Adipose tissue (tissue), 3 donors: ENCODE data around the gene ATP8B4. TPM values are rescaled to one million over a fixed set of nuclear protein-coding genes. Genes with fewer than 3 reads are reported as not detected.

Experiments
- H3K27ac ChIP-seq: one replicate; pipeline ENCODE4 v1.5.1; 2013; ENCODE audit warnings: low read depth, low read length
- WGBS, 3 donors: extraction: QIAGEN DNeasy Blood & Tissue Kit; methylation state at CpG; one replicate each; pipeline ENCODE4 v1.1.7; 2013; 5-methylcytosine and 5-hydroxymethylcytosine counted together
- polyA plus RNA-seq, 3 donors: library from polyadenylated mRNA; stranded (reverse); fragments of 200-250 nt; gene quantifications; one replicate each; pipeline ENCODE4 v1.2.3, GENCODE V29; 2013
- donor health status: healthy with polysubstance abuse.
- donor health status: Bipolar disorder and iron deficiency.
- donor health status: healthy.

The ATP8B4 gene
- polyA plus RNA-seq, 3 donors, result 0.90 to 7.3 (median 5.5) TPM

DNA sequence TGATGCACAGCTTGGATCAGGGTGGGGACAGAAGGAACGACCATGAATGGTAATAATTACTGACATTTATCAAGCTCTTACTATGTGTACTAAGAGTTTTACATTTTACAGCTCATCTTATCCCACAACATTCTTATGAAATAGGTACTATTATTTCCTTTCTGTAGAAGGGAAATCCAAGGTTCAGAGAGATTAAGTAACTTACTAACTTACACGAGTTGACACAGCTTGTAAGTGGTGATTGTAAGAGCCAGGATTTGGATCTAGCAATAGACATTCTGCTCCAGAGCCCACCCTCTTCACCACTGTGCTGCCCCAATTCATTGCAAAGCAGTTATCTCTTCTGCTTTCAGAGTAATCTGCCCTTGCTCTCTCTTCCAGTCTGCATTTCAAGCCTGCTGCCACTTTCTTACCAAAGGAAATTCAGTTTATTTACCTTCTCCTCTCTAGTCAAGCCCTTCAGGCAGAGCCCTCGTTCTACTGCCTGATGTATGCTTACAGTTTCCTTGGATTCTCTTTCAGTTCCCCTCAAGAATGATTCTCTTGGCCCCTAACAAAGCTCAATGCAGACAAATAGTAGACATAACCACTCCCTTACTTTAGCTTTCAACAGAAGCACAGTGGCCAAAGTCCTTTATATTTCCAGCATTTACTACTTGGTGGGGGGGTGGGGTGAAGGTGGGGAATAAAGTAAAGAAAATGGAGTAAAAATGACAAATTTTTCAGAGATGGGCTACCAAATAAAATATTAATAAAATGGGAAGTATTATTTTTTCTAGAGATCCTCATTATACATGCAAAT is 65.8 kb downstream of the ATP8B4 start:
- WGBS, 3 donors, result 40 to 47% (median 41%) methylated on average over 3 of the region's 3 CpGs
- H3K27ac ChIP-seq, result no peak overlapping the region

DNA sequence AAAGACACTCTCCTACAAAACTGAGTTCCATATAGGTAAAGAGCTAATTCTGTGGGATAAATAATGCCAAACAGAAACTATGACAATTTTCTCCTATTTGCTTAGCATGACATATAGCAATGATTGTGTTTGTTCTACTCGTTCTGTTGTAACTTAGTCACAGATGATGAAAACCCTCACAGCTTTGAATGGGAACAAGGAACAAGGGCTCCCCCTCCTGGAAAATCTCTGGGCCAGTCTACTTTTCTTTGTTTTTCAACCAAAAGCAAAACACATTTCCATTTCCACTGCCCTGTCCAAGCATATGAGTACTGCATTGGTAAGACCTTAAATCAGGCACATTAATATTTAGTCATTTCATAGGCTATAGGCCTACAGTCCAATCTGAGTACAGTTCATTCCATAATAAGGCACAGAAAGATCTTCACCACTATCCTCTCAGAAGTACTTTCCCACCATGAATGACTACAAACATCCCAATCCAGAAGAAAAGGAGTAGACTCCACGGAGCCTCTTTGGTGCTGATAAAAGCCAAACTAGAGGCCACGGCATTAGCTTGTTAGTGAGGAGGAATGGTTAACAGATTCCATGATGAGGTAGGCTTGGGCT is 67.1 kb downstream of the ATP8B4 start:
- no peak overlapping the region for H3K27ac ChIP-seq

DNA sequence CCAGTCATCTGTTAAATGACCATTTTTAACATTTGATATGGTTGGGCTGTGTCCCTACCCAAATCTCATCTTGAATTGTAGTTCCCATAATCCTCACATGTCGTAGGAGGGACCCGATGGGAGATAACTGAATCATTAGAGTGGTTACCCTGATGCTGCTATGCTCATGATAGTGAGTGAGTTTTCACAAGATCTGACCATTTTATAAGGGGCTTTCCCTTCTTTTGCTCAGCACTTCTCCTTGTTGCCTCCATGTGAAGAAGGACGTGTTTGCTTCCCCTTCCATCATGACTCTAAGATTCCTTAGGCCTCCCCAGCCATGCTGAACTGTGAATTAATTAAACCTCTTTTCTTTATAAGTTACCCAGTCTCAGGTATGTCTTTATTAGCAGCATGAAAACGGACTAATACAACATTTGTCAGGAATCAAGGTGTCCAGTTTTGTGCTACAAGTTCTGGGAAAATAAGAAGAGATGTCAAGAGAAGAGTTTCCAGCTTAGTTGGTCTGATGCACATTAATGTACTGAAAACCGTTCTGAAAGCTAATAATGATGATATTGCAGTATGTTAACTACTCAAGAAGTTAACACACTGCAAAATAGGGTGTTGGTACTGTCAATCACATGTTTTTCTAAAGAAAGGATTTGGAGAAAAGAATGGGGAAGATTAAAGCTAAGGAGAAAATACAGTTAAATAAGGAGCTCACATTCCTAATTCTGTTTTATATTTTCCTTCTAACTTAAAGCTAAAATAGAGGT is 67.9 kb downstream of the ATP8B4 start:
- WGBS, 3 donors, result 67 to 75% (median 73%) methylated on average over 5 of the region's 5 CpGs
- H3K27ac ChIP-seq, result no peak overlapping the region

More for the DNA sequence above, 67.1 kb downstream of the ATP8B4 start:
- WGBS, 3 donors, result 31 to 48% (median 34%) methylated on average over 3 of the region's 3 CpGs

DNA sequence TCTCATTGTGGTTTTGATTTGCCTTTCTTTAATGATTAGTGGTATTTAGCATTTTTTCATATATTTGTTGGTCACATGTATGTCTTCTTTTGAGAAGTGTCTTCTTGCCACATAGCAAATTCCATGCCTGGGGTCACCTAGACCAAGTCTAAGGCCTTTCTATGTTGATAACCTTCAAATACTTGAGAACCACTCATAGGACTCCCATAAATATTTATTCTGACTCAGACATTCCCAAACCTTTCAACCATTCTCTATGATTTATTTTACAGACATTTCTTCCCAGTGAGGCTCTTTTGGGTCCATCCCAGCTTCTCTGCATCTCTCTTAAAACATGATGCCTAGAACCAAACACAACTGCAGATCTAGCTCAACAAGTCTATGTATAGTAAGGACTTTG is 69.2 kb downstream of the ATP8B4 start:
- H3K27ac ChIP-seq, result no peak overlapping the region

DNA sequence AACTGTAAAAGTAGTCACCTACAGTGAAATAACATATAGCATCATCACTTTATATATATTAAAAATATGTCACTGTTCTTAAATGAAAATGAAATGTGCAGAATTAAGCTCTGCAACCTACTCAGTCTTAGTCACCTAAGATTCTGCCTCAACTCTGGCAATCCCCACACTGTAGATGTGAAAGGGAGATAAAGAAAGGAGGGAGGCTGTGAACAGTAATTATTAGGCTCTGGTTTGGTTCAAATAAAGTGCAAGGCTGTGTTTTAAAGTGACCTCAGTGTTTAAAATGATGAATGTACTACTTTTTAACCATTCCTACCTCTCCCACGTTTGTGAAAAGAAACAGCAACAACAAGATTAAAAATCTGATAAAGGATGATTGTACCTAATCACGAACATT is 72.2 kb downstream of the ATP8B4 start:
- WGBS, 3 donors, result 45 to 57% (median 53%) methylated on average over 2 of the region's 2 CpGs
- no peak overlapping the region for H3K27ac ChIP-seq

DNA sequence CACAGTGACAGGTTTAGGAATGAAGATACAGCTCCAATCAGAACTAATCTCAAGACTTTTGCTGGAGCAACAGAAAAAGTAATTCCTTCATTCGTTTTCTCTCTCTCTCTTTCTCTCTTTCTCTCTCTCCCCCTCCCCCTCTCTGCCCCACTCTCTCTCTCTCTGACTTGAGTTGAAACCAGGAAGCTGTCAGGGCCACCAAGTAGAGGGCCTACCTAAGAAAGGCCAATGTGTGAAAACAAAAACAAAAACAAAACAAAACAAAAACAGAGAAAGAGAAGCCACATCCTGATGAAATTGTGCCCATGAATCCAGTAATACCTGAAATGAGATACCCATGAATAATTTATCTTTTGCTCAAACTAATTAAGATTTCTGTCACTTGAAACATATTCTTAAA is 72.9 kb downstream of the ATP8B4 start:
- 58 to 86% (median 65%) methylated on average over 1 of the region's 1 CpG for WGBS, 3 donors

DNA sequence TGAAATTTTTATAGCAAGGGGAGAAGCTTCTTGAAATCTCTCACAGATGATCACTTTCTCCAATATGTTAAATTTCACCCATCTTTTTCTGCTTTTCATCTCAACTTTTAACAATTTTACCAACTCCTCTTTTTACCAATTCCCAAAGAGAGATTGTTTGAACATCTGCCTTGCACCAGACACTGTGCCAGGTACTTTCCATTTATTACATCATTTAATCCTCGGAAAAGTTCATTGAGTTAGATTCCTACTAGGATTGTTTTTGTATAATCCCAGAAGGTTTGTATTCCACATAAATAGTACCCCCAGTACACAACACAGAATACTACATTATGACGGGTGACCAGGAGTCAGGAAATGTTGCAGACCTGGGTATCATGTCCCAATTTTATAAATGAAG is 74.1 kb downstream of the ATP8B4 start:
- WGBS, 3 donors, result 22 to 40% (median 36%) methylated on average over 2 of the region's 2 CpGs
- H3K27ac ChIP-seq, result no peak overlapping the region

More for the DNA sequence above, 72.9 kb downstream of the ATP8B4 start:
- no peak overlapping the region for H3K27ac ChIP-seq

DNA sequence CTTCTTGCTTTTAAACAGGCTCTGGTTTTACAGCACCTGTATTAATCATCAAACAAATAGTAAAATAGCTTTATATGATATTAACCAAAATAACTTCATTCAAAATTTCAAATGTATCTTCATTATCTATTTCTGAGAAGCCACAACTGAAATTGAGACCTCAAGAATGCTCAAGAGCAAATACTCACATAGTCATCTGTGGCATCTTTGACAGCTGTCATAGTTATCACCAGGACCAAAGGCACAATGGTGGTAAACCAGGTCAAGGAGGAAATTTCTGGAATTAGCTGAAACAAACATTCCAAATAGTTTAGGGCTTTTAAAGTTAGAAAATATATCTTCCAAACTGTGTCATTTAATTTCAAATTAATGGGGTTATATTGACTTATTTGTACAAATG is 74.6 kb downstream of the ATP8B4 start:
- no peak overlapping the region for H3K27ac ChIP-seq

DNA sequence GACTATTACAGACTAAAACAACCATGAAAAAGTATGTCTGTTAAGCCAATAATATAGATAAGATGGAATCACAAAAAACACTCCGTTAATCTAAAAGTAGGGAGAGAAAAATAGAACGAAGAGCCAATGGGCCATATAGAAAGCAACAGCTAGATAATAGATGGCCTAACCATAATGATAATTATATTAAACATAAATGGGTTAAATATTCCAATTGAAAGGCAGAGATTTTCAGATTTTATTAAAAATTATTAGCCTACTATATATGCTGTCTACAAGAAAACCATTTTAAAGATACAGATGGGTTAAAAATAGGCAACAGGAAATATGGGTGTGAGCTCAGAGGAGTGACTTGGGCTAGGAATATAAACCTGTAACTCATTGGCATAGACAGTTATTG is 76.3 kb downstream of the ATP8B4 start:
- WGBS, 3 donors, result 85 to 95% (median 94%) methylated on average over 2 of the region's 2 CpGs
- no peak overlapping the region for H3K27ac ChIP-seq

DNA sequence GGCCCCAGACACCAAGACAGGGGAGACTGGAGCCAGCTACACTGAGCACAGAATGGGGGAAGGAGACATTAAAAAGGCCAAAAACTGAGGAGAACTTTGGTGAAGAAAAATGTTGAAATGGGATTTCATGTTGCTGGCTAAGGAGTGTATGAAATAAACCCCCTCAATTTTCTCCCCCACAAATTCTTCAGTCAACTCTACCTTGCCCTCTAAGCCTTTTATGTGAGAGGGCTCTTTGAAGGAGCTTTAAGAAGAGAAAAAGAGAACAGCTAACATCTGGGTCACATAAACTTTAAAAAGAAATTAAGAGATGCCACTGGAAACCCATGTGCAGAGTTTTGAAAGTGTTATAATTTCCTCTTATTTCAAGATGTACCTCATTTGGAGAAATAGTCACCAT is 88.6 kb downstream of the ATP8B4 start:
- no peak overlapping the region for H3K27ac ChIP-seq

DNA sequence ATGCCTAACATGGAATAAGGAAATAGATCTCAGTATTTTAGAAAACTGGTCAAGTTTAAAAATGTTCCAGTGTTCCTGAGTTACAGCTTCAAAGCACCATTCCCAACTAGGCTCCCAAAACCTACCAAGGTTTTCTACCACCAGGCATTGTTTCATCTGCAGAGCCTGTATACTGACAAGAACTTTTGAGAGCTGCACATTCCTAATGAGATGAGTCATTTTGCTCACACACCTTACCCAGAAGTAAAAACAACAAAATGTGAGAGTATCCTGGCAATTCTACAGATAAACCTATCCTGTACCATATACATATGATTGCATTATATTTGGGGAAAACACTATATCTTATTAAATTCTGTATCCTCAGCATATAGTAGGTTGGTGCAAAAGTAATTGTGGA is 90.7 kb downstream of the ATP8B4 start:
- no peak overlapping the region for H3K27ac ChIP-seq

DNA sequence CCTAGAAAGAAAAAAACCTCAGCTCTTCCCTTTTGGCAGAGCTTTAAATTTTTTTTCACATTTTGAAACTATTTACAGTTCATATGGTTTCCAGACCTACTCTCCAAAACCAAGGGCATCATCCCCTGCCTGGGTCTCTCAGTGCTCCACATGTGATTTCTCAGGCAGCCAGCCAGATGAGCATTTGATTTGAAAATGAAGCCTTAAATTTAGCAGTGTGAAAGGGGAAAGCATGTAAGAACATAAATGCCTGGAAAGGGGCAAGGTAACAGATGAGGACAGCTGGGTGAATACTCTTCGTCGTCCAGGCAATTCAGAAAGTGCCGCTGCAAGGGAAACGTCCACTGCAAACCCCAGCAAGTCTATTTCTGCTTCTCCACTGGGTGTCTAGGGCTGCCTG is 94.8 kb downstream of the ATP8B4 start:
- no peak overlapping the region for H3K27ac ChIP-seq
- WGBS, 3 donors, result 32 to 55% (median 45%) methylated on average over 4 of the region's 4 CpGs

DNA sequence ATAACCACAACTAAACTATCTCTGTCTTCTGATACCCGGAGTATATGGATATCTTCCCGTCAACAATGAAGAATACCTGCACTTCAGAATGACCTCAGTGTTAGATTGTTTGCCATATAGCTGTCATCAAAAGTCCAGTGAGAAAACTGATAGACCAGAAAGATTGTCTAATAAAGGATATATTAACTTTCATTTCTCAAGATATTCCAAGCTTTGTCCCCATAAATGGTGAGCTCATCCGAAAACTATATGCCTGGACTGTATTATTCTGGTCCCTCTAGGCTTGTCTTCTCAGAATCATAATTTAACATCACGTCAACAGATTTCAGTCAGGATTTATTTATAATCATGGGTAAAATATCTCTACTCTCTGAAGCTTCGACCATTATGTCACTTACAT is 100.5 kb downstream of the ATP8B4 start:
- 78 to 84% (median 82%) methylated on average over 5 of the region's 5 CpGs for WGBS, 3 donors
- H3K27ac ChIP-seq, result no peak overlapping the region

DNA sequence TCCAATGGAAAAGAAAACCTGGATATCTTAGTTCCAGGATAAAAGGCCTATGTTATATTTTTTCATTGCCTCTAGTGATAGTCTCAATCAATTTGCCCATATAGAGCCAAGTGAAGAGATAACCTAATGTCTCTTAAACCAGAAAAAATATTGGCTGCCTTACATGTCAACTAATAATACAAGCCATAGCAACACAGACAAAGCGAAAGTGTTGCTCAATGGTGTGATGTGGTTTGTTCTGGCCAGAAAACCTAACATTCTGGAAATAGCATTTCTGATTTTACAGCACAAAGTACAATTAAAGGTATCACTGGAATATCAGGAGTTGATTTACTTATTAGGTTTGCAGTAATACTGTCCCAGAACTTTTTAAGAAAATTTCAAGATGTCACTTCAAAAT is 101.5 kb downstream of the ATP8B4 start:
- no peak overlapping the region for H3K27ac ChIP-seq
- 36 to 71% (median 40%) methylated on average over 1 of the region's 1 CpG for WGBS, 3 donors

DNA sequence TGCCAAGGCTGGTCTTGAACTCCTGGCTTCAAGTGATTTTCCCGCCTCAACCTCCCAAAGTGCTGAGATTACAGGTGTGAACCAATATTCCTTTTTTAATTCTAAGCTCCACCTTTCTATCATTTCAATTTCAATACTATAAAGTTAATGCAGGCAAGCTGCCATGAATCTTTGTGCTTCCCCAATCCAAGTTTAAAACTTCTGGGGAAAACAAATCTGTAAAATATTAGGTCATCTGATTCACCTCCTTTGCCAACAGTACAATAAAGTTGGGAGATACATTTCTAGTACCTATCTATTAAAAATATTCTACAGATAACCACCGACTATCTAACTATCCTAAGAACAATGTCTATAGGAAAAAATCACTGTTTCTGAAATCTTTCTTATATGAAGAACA is 102.1 kb downstream of the ATP8B4 start:
- WGBS, 3 donors, result 48 to 68% (median 64%) methylated on average over 2 of the region's 2 CpGs
- H3K27ac ChIP-seq, result no peak overlapping the region

DNA sequence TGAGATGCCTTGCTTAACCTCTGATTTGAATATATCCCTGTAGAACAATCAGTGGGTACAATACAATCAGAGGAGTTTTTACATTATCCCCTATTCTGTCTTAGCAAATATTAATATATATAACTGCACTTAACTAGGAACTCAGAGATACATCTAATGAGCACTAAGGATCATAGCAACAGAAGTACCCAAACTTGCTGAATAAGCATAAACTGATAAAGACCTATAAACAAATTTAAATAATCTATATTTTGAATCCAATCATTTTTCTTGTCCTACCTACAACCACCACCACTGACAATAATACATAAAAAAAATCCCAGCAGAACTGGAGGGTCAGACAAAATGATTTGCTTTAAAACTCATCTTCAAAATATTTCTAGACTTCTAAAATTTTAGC is 106.2 kb downstream of the ATP8B4 start:
- H3K27ac ChIP-seq, result no peak overlapping the region

DNA sequence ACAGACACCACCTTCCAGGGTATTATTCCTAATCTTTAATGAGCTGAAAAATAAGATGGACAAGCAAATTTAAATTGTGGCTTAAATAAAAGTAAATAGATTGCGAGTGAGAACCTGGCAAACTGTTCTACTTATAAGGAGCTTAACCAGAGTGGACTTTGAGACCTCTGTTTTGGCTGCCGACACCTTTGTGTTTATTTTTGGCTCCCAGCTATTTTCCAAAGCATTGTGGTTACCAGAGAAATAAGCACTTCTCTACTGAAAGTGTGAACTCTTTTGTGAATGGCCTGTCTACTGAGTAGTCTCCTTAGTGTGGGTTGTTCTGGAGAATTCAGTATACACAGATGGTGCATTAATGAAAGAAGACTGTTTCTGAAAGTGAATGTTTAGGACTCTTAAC is 109.4 kb downstream of the ATP8B4 start:
- 31 to 88% (median 76%) methylated on average over 2 of the region's 2 CpGs for WGBS, 3 donors
- no peak overlapping the region for H3K27ac ChIP-seq

DNA sequence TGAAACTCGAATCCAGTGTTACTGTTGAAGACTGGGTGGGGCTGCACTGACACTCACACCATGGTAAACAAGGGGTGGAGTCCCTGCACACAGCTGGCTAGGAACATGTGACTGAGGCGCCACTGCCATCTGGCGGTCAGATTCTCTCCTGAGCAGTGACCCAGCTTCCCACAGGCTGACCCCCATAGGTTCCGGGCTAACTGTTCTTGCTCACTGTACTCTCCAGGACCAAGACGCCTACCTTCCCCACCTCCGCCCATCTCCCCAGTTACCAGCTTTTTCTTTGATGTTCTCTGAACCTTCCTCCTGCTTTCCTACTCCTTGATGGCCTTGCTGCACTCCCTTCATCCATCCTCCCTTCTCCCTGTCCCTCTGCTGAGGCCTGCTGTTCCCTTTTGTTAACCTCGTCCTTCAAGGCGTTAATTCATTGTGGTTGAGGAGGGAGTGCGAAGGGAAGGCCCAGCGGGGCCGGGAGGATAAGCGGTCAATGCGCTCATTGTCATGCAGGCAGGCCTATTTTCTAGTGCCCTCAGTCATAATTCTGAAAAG is 115.2 kb downstream of the ATP8B4 start:
- 49 to 71% (median 65%) methylated on average over 13 of the region's 13 CpGs for WGBS, 3 donors
- no peak overlapping the region for H3K27ac ChIP-seq

DNA sequence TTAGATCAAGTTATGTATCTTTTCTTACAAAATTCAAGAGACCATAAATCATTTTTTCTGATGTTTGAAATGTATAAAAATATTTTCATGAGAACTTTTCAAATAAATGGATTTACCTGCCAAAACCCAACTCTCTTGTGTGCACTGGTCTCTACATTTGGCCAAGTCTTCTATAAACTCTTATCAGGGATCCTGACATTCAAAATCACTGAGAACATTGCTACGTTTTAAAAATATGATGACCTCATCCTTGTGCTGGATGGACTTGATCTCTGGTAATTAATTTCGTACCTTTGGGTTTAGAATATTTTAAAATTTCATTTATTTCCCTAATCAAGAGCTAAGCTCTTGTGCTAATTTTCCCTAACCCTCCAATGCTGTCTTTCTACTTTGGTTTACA is 127.4 kb downstream of the ATP8B4 start:
- WGBS, 3 donors, result 58 to 69% (median 67%) methylated on average over 2 of the region's 2 CpGs

More for the DNA sequence above, 127.4 kb downstream of the ATP8B4 start:
- H3K27ac ChIP-seq, result no peak overlapping the region
